BJ (cell line): Measurements from ENCODE around the gene FOXO6. TPM values are rescaled to one million over a fixed set of nuclear protein-coding genes. Genes with fewer than 3 reads are reported as not detected.

ENCODE experiments used
- CTCF ChIA-PET: fragments of 350-600 bp; formaldehyde crosslinking; extraction: SDS; loops from one replicate; lab custom pipeline; 2021; ENCODE audit warnings: antibody characterized with exemption, inconsistent platforms; lab: Yijun Ruan, JAX
- POLR2A ChIA-PET: fragments of 300-600 bp; sonication (Branson Sonifier 250); formaldehyde crosslinking; extraction: SDS; loops from one replicate; lab custom pipeline; 2021; ENCODE audit warnings: antibody characterized with exemption; lab: Charles Lee
- DNase-seq: peaks from one replicate; pipeline ENCODE4 v3.0.0-alpha.2; 2011; ENCODE audit warnings: low read depth
- H3K27me3 ChIP-seq: 2 replicates; pipeline ENCODE4 v1.6.0; 2011; ENCODE audit warnings: low read length; ENCODE audit not compliant: control insufficient read depth, insufficient read depth
- H3K36me3 ChIP-seq: 2 replicates; pipeline ENCODE4 v1.5.1; 2011; ENCODE audit warnings: low read length; ENCODE audit not compliant: control insufficient read depth, insufficient read depth
- H3K4me3 ChIP-seq: 2 replicates; pipeline ENCODE4 v1.5.1; 2011; ENCODE audit warnings: low read depth, mild to moderate bottlenecking, control low read depth, low read length
- polyA plus RNA-seq: library from polyadenylated mRNA; depleted of rRNA; stranded (reverse); fragments of >200 nt; gene quantifications from 2 replicates; pipeline ENCODE4 v1.2.3, GENCODE V29; 2011; rRNA removed
- TF ChIP-seq, protein P1 (sequence below): IDR thresholded peaks from 2 replicates; pipeline ENCODE4 v1.5.1; 2011; ENCODE audit warnings: low read depth, mild to moderate bottlenecking, control low read depth, inconsistent platforms, low read length, moderate library complexity; ENCODE audit not compliant: insufficient read depth

Gene FOXO6
- polyA plus RNA-seq, 1 experiment, result 0.02 TPM

DNA sequence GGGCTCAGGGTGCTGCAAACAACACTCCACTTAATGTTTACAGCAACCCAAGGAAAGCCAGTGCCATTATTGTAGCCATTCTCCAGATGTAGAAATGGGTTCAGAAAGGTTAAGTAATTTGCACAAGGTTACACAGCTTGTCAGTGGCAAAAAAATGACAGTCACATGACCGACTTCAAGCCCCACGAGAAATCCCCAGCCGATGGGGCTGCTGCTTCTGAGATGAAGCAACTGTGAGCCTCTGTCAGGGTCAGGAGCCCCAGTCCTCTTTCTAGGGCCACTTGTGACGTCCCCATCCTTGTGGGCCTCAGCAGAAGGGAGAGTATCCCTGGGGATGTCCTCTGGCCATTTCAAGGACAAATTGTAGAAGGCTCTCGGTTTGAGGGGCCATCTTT, 68.4 kb downstream of the FOXO6 start:
- ChIA-PET POLR2A (no interaction called here), CTCF (interaction anchor here (0.9 to 5.1 kb wide), 2 partner anchors 10 to 147 kb away, joined by 3 to 56 read pairs; no protein-coding TSS in a partner anchor)

DNA sequence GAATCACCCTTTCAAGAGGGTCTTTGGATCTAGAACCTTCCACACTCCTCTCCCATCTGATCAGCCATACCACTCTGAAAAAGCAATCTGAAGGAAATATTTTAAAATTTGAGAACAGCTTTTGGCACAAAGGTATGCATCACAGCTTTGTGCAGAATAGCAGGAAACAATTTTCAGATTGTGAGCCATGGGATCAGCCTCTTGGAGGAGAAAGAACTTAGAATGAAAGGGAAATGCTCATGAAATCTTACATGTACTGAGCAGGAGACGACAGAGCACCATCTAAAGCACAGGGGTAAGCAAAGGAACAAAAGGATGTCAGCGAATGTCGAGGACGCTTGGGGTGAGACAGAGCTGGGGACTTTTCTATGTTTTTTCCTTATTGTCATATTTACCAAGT, 68.8 kb downstream of the FOXO6 start:
- H3K4me3 ChIP-seq, result no peak overlapping the region
- TF ChIP-seq, protein P1, sequence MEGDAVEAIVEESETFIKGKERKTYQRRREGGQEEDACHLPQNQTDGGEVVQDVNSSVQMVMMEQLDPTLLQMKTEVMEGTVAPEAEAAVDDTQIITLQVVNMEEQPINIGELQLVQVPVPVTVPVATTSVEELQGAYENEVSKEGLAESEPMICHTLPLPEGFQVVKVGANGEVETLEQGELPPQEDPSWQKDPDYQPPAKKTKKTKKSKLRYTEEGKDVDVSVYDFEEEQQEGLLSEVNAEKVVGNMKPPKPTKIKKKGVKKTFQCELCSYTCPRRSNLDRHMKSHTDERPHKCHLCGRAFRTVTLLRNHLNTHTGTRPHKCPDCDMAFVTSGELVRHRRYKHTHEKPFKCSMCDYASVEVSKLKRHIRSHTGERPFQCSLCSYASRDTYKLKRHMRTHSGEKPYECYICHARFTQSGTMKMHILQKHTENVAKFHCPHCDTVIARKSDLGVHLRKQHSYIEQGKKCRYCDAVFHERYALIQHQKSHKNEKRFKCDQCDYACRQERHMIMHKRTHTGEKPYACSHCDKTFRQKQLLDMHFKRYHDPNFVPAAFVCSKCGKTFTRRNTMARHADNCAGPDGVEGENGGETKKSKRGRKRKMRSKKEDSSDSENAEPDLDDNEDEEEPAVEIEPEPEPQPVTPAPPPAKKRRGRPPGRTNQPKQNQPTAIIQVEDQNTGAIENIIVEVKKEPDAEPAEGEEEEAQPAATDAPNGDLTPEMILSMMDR, result no peak
- H3K36me3 ChIP-seq, result no peaks in the 10 kb centered on the region
- ChIA-PET POLR2A (no interaction called here), CTCF (interaction anchor here (4.6 to 5.1 kb wide), 2 partner anchors 11 to 148 kb away, joined by 38 to 56 read pairs; no protein-coding TSS in a partner anchor)
- H3K27me3 ChIP-seq, result peaks cover 1% of the 10 kb centered on the region
- no peak for DNase-seq

More for the DNA sequence above, 68.4 kb downstream of the FOXO6 start:
- Histone ChIP-seq H3K36me3 (no peaks in the 10 kb centered on the region), H3K4me3 (no peak overlapping the region), H3K27me3 (peaks cover 1% of the 10 kb centered on the region)
- no peak for DNase-seq
- TF ChIP-seq, protein P1, result no peak

DNA sequence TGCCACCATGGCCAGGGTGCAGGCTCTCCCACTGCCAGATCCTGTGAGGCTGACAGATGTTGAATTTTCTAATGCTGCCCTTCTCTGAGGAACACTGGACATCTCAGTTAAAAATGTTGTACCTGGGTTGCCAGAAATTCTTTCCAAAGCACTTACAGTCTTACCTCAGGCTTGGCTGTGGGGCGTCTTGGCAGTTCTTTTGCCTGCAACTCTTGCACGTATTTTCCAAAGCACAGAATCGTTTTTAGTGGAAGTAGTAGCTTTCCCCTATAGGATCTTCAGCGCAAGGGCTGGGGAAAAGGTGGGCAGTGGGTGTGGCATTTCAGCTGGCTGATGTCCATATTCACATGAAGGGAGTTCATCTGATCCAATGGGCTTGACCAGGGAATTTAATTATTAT, 69.3 kb downstream of the FOXO6 start:
- POLR2A ChIA-PET, result no interaction called here
- H3K36me3 ChIP-seq, result no peaks in the 10 kb centered on the region
- CTCF ChIA-PET, result interaction anchor here (0.6 to 5.1 kb wide), 3 partner anchors 11 to 149 kb away, joined by 4 to 56 read pairs (median 38); no protein-coding TSS in a partner anchor

DNA sequence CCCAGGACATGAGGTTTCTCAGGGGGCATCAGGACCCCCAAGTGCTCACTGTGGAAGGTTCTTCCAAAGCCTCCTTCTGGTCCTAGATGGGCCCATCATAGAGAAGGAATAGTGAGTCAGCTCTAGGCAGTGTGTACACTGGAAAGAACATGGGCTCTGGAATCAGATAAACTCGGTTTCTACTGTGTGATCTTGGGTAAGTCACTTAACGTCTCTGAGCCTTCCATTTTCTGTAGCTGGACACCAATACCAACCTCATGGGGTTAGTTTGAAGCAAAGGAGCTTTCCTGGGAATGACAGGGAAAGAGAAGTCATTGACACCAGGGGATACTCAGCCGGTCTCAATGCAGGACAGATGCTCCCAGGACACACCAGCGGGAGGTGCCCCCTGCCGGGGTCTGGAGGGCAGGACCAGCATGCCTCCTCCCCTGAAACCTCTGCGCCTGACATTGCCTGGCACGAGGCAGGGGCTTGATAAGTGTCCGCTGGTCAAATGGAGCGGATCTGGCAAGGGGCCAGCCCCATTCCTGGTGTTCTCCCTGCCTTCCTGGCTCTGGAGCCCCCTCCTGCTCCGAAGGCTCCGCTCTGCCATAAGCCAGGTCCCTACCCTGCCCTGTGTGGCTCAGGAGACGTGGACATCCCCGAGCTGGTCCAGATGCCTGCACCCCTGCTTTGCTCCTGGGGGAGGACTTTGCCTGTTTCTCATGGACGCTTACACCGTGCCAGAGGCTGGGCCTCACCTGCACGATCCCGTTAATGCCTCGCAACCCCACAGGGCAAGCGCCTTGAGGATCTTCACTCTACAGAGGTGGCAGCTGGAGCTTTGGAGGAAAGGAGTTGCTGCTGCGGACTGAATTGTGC, 70.5 kb downstream of the FOXO6 start:
- H3K27me3 ChIP-seq, result peaks cover 4% of the 10 kb centered on the region
- ChIA-PET CTCF (interaction anchor here (0.5 to 5.1 kb wide), 17 partner anchors 9 to 170 kb away, joined by 3 to 56 read pairs (median 4); no protein-coding TSS in a partner anchor), POLR2A (no interaction called here)
- DNase-seq, result no peak
- no peak overlapping the region for H3K4me3 ChIP-seq
- no peaks in the 10 kb centered on the region for H3K36me3 ChIP-seq
- TF ChIP-seq, protein P1, result no peak

More for the DNA sequence above, 69.3 kb downstream of the FOXO6 start:
- Histone ChIP-seq H3K27me3 (peaks cover 1% of the 10 kb centered on the region), H3K4me3 (no peak overlapping the region)
- DNase-seq, result no peak
- TF ChIP-seq, protein P1, result no peak

Other genes with a start within 250 kb of the FOXO6 start
- gene SCMH1, start 119.1 kb upstream of the FOXO6 start, polyA plus RNA-seq, result 32.0 and 44.9 TPM in 2 replicates
- 0.06 TPM in 1 of 2 replicates, not detected in the other for gene EDN2, start 123.2 kb downstream of the FOXO6 start, polyA plus RNA-seq